ENCODE results near the gene SHC2.

DNA sequence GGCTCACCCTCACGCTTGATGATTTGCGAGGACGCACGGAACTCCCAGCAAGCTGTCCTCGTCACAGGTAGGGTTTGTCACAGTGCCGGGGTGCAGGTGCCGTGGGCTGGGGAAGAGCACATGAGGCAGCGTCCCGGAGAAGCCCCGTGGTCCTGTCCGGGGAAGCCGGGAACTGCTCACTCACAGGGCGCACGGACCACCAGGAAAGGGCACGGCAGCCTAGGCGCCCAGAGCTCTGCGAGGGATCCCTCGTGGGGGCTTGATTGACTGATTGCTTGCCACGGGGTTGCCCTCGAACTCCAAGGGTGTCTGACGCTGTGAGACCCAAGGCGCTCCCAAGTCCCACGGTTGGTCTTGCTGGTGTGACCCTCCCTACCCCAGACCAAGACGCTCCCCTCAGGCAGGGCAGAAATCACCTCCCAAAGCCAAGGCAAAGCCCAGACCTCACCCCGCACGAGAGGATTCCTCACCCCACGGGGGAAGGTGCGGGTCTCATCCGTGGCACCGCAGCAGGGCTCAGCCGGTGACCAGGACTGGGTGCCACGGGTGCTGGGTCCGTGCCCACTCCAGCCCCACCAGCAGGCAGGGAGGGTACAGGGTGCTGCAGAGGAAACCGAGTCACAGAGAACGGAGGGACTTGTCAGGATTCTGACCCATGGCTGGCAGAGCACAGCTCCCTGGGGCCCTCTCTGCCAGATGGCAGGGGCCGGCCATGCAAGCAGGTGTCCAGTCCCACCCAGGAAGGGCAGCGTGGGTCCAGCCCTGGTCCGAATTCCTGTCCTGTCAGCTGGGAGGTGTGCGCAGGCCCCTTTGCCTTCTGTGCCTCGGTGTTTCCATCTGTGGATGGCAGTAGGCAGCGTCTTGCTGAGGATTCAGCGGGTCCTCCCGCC lies 59.6 kb downstream of the SHC2 start:
- TF ChIP-seq, protein P1, sequence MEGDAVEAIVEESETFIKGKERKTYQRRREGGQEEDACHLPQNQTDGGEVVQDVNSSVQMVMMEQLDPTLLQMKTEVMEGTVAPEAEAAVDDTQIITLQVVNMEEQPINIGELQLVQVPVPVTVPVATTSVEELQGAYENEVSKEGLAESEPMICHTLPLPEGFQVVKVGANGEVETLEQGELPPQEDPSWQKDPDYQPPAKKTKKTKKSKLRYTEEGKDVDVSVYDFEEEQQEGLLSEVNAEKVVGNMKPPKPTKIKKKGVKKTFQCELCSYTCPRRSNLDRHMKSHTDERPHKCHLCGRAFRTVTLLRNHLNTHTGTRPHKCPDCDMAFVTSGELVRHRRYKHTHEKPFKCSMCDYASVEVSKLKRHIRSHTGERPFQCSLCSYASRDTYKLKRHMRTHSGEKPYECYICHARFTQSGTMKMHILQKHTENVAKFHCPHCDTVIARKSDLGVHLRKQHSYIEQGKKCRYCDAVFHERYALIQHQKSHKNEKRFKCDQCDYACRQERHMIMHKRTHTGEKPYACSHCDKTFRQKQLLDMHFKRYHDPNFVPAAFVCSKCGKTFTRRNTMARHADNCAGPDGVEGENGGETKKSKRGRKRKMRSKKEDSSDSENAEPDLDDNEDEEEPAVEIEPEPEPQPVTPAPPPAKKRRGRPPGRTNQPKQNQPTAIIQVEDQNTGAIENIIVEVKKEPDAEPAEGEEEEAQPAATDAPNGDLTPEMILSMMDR (IDR thresholded peaks at IDR 0.05; ENCODE audit: extremely low read depth in 1 of 2, insufficient read depth in 1 of 2, low read depth in 1 of 2, low read length in 2 of 2): no peak
- TF ChIP-seq POLR2A (IDR thresholded peaks at IDR 0.05; ENCODE audit: low read depth, low read length) (no peak), EZH2 (IDR thresholded peaks at IDR 0.05; ENCODE audit: borderline replicate concordance, low read depth, low read length, severe bottlenecking) (no peak), POLR2AphosphoS5 (IDR thresholded peaks at IDR 0.05; ENCODE audit: insufficient read depth, low read depth, low read length) (no peak), FOS (IDR thresholded peaks at IDR 0.05; ENCODE audit: borderline replicate concordance, insufficient read depth, low read length) (no peak), MYC (IDR thresholded peaks at IDR 0.05; ENCODE audit: low read depth, low read length) (no peak), JUN (IDR thresholded peaks at IDR 0.05; ENCODE audit: borderline replicate concordance, insufficient read depth, insufficient read length, low read depth) (no peak), GATA2 (IDR thresholded peaks at IDR 0.05; ENCODE audit: insufficient read depth, insufficient read length, low read depth, low read length) (no peak)
- TF ChIP-seq, protein P2, sequence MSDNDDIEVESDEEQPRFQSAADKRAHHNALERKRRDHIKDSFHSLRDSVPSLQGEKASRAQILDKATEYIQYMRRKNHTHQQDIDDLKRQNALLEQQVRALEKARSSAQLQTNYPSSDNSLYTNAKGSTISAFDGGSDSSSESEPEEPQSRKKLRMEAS (IDR thresholded peaks at IDR 0.05; ENCODE audit: insufficient read depth, insufficient read length): no peak

All from endothelial cell of umbilical vein (primary cell).